GM19240 (cell line): ENCODE measurements around the gene BIVM.
"Not testable (repeated sequence)": the region's sequence is repeated elsewhere in the genome, so short reads cannot be mapped to it uniquely, and the experiment has no call there.

Experiments used
- DNase-seq: peaks from one replicate; pipeline ENCODE4 v3.0.0; 2011; ENCODE audit warnings: low spot score; ENCODE audit not compliant: insufficient read length

The BIVM gene, protein sequence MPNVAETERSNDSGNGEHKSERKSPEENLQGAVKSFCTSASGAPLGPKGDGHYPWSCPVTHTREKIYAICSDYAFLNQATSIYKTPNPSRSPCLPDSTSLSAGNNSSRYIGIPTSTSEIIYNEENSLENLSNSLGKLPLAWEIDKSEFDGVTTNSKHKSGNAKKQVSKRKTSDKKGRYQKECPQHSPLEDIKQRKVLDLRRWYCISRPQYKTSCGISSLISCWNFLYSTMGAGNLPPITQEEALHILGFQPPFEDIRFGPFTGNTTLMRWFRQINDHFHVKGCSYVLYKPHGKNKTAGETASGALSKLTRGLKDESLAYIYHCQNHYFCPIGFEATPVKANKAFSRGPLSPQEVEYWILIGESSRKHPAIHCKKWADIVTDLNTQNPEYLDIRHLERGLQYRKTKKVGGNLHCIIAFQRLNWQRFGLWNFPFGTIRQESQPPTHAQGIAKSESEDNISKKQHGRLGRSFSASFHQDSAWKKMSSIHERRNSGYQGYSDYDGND

DNA sequence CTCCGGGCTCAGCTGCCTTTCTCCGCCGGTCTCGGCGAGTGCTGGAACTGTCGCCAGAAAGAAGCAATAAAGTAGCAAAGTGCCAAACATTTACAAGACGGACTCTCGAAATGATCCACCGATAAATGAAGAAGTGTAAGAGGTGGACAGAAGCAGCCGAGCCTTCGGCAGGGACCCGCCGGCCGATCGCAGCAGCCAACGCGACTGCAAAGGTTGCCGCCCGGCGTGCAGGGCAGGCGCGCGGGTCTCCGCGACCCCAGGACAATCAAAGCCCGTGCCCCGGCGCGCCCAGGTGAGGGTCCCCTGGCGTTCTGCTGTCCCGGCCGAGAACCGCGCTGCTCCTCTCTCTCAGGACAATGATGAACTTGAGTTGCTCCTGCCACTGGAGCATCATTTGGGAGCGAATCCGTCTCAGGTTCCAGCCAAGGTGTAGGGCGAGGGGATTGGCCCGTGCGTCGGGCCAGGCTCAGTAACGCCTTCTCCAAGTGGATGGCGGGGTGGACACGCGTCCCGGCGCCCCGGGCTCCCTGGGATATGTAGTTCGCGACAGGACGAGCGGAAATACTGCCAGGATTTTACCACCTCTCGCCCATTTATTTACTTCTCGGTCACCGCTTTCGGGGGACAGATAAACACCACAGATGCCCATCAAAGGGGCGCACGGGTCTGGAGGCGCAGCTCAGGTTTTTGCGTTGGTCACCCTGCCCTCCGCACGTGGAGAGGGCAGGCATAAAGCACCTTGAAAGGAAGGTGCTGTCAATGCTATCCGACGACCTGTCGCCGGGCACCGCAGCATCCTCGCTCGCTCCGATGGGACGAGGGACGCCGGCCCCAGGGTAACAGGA lies at the start of gene BIVM, which contains the start of gene POGLUT2:
Gene BIVM, plus strand, starts transcription at position 539 of the 845 bp plus-strand sequence. CDS start 8,149 bp downstream, outside the sequence.
Gene POGLUT2, minus strand, starts transcription at position 396 of the 845 bp plus-strand sequence. Its CDS starts 306 bp downstream, at position 90.
- DNase-seq, result peak; percentile 69

DNA sequence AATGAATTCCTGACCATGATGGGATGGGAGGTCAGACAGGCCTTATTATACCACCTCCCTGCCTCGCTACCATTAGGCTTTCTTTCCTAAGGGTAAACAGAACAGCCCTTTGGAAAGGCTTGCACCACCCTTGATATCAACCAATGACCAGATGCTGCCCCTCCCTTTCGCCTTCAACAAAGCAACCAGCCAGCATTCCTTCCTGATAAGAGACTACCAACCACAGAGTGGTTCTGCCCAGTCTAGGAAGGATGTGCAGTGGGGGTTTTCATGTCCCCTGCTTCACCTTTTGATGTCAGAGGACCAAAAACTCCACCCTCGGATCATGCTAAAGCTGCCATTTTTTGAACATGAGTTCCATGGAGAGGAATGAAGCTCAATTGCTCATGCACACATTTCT lies 47.0 kb upstream of the BIVM start:
- no peak for DNase-seq

DNA sequence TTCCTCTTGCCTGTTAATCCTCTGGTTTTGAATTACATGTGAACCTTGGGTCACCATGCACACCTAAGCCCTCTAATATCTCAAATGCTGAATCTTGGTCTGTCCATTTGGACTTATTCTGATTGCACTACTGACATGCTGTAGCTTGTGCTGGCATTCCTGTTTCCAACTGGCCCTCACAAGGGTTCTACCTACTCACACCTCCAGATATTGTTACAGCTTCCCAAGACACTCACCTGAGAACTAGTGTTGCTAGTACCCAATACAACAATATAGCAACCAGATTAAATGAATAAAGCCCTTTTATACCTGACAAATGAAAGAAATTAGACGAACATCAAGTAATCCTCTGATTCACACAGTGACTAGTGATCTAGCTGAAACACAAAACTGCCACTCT lies 41.9 kb upstream of the BIVM start:
- no peak for DNase-seq

DNA sequence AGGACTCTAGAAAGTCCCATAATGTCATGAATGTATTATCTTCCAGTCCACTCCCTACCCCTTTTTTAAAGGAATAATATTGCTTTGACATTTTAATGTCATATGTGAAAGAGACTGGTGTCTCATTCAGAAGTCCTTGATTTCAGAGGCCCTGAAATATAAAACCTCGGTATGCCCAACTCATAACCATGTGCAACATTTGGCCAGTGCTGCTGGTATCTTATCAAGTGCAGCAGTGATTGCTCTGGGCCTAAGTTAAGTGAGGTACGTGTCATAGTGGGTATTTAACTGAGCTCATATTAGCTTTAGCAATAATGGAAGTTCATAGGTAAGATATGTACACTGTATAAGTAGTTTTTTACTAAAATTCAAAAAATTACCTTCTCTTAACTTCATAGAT lies 40.1 kb upstream of the BIVM start:
- no peak for DNase-seq

DNA sequence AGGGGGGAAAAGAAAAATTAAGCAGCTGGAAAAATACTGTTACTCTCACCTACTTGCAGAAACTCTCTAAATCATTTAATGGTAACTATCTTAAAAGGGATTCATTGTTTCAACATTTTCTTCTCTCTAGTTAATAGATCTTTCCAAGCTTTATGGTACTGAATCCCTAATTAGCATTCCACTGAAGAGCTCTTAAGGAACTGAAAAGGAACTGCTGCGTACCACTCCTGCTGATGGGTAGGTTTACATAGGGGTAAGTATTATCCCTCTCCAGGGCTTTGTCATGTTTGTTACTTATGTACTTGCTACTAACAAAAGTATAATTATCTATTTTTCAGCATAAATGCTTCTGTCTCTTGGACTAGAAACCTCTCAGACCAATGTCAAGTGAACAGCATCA lies 37.8 kb upstream of the BIVM start:
- no peak for DNase-seq

DNA sequence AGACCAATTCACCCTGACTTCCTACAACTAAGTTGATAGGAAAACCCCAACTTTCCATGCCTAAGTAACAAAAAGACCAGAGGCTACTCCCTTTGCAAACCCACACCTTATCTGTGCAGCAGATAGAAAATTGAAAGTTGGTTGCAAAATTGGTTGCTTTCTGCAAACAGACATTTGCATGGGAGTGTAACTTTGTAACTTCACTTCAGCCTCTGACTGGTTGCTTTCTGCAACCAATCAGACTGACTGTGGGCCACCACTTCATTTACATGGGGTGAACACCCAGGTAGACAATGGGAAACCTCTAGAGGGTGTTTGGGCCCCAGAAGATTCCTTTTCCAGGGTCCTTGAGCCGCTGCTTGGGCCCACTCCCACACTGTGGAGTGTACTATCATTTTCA lies 35.2 kb upstream of the BIVM start:
- DNase-seq, result no peak

DNA sequence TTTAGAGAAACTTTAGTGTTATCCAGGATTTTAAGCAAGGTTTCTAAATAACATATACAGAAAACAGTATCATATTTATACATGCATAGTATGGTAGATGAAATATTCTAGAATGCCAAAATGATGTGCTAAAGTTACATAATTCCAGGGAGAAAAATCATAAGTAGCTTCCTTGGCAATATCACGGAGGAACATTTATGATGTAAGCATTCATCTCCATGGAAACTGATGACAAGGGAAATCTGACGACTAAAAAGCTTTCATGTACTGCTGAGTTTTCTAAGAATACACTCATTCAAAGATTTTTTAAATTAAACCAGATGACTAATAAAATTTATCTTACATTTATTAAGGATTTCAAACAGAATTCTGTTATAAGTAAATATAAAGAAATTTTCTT lies 30.0 kb upstream of the BIVM start:
- DNase-seq, result no peak

DNA sequence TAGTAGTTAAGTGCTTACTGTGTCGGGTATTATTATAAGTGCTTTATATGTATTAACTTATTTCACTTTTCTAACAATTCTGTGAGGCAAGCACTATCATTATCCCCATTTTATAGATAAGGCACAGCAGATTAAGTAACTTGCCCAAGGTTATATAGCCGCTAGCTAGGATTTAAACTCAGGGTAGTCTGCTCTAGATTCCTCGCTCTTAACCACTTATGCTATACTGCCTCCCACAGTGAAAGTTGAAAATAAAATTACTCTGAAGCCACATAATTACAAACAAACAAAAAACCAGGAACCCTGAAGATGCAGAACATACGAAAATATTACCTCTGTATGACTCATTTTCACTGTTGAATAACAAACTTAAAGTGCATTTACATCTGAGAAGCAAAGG lies 29.2 kb upstream of the BIVM start:
- DNase-seq, result no peak

DNA sequence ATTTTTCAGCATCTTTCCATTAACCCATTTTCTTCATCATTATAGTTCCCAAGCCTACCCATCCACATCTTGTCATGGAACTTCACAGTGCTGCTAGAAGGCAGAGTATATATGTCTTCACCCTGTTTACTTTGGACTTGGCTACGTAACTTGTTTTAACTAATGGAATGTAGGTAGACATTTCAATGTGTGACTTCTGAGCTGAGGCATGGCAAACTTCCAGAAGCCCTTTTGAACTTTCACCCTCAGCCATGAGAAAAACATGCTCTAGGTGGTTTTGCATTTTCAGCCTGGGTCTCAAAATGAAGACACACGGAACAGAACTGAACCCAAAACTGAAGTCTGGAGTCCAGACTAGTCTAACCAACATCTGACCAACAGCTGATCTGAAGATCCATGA lies 28.5 kb upstream of the BIVM start:
- DNase-seq, result no peak

DNA sequence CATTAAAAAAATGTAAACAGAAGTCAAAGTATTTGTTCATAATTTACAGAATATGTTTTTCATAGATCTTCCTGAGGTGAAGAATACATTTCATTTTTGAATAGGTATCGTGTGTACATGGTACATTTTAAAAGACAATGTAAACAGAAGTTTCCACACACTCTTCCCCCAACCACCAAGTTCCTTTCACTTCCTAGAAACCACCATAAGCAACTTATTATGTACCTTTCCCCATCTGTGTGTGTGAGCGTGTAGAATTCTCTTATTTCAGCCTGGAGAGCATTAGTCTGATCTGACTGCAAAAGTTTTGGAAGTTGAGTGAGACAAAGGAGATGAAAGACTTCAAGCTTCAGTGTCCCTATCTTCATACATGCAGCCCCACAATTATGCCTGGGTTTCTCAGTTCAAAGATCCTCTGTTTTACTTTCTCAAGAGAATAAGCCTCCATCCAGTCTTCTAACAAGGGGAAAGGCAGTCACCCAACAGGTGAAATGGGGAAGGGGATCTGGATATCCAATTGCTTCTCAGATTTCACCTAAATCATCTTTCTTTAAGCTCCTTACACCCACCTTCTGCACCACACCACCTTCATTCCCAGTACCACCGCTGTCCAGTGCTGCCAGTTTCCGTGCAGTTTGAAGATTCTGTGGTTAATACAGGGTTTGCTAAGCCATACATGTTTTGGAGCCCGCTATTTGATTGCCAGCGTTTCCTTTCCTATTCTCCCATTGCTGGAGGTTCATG lies 27.4 kb upstream of the BIVM start:
- no peak for DNase-seq

DNA sequence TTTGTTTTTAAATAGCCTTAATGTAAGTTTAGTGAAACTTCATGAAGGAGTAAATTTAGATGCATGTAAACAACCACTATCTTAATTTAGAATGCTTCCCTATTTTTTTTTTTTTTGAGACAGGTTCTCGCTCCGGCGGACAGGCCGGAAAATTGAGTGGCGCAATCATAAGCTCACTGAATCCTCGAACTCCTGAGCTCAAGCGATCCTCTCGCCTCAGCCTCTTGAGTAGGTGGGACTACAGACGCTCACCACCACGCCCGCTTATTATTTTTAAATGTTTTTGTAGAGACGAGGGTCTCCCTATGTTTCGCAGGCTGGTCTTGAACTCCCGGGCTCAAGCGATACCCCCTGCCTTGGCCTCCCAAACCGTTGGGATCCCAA lies 26.9 kb upstream of the BIVM start:
- DNase-seq, result no peak

DNA sequence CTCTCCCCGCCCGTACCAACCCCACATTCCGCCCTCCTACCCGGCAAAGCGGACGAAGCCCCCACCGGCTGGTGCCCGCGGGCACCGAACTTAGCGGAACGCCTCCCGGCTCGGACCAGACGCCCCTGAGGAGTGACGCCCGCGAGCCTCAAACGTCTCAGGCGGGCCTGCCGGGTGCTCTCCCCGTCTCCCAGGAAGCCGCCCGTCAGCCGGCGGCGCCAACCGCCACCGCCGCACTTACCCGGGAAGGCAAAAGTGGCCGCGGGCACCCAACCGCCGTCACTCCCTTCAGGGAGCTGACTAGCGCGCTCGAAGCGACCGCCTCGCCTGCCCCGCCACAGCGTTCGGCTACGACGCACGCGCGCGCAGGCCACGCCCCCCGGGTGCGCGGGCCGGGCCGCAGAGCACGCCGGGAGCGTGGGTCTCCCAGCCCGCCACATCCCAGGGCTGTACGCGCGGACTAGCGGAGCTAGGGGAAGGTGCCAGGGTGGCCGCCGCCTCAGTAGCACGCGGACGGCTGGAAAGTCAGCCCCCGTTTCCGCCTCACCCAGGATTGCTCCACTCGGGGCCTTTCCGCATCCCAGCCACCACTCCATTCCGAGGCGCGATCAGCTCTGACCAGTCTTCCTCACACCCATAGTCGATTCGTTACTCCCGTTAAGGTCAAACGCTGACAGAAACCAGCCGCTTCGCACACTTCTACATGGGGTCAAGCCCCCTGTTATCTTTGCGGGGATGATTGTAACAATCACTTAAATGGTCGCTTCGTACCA lies 25.3 kb upstream of the BIVM start, which contains the start of gene TEX30:
Gene TEX30, minus strand, starts transcription at position 346 of the 773 bp plus-strand sequence. CDS start 3,760 bp downstream, outside the sequence.
- DNase-seq, result peak; percentile 64

DNA sequence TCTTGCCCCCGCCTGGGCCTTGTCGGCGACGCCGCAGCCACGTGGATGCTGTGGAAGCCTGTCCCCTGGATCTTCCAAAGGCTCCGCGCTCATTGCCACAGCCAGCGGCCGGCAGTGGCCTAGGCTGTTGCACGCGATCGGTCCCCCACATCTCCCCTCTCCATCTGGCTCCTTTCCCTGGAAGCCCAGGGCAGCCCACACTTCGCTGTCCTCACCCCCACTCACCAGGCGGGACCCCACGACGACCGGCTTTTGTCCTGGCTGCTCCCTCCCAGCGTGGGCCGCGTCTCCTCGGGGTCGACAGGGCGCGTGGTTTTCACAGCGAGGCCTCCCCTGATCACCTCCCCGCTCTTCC lies 24.7 kb upstream of the BIVM start:
- no peak for DNase-seq

DNA sequence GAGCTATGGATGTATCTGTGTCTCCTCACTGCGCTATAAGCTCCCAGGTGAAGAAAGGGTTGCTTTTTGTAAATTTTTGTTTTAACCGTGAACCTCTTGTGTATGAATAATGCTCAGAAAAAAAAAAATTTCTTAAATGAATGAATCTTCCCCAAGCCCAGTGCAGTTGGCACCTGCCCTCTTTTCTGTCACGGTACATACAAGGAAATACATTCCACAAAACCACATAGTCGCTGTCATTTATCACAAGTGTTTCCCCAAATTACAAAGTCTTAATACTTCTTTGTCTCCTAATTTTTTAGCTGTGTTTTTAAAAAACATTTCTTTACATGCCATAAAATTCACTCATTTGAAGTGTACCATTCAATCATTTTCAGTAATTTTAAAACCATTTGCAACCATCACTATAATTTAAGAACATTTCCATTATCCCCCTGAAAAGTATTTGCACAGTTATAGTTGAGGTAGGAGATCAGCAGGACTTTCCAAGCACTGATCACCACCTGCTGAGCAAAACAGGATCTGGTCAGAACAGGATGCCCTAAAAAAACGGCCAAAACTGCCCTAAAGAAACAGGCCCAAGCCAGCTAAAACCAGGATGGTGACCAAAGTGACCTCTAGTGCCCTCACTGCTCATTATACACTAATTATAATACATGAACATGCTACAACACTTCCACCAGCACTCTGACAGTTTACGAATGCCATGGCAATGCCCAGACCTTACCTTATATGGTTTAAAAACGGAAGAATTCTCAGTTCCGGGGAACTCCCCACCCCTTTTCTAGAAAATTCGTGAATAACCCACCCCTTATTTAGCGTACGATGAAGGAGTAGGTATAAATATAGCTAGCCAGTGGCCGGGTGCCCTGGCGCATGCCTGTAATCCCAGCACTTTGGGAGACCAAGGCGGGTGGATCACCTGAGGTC lies 24.1 kb upstream of the BIVM start:
- DNase-seq, result no peak

DNA sequence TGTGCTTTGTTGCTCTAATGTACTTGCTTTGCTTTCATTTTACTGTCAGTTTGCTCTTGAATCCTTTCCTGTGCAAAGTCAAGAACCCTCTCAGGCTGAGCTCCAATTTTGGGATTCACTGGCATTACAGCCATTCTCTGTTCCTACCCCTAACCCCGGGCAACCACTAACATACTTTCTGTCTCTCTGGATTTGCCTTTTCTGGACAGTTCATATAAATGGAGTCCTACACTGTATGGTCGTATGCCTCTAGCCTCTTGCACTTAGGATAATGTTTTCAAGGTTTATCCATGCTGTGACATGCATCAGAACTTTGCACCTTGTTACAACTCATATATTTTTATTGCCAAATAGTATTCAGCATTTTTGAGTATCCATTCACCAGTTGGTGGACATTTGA lies 22.6 kb upstream of the BIVM start:
- DNase-seq, result no peak

DNA sequence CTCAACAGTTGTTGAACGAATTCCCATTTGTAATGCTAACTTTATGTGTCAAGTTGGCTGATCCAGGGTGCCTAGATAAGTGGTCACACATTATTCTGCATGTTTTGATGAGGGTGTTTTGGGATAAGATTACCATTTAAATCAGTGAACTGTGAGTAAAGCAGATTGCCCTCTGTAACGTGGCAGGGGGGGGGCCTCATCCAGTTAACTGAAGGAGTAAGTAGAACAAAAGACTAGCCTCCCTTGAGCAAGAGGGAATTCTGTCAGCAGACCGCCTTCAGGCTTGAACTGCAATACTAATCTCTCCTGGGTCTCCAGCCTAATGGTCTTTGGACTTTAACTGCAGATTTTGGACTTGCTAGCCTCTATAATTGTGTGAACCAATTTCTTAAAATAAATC lies 21.2 kb upstream of the BIVM start:
- no peak for DNase-seq

DNA sequence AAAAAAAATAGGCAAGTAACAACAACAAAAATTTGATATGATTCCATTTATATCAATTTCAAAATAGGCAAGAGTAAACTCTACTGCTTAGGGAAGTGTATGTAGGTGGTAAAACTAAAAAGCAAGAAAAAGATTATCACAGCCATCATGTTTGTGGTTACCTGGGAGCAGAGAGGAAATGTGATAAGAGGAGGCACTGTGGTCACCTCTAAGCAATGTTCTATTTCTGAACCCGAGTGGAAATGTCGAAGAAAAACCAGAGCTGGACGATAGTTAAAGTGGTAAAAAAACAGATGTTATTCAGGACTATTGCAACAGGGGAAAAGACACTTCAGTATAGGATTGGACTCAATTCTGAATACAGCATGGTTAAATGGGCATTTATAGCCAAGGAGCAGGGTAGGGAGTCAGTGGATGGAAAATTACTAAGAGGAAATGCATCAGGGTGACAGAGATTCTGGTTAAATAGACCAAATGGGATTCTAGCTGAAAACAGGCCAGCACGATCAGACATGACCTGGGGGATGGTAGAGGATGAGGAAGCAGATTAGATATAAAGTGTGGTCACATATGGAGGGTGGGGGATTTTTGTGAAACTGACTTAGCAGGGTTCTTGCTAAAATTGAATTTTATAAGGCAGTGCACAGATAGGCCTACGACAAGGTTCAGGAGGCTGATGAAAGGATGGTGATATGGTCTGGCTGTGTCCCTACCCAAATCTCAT lies 19.3 kb upstream of the BIVM start:
- DNase-seq, result no peak

DNA sequence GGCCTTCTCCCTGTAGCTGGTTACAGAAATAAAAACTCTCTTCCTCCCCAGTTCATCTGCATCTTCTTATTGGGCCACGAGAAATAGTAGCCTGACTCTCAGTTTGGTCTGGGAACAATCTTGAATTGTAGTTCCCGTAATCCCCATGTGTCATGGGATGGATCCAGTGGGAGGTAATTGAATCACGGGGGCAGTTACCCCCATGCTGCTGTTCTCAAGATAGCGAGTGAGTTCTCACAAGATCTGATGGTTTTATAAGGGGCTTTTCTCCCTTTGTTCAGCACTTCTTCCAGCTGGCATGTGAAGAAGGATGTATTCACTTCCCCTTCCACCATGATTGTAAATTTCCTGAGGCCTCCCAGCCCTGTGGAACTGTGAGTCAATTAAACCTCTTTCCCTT lies 18.3 kb upstream of the BIVM start:
- DNase-seq, result not testable (repeated sequence)

DNA sequence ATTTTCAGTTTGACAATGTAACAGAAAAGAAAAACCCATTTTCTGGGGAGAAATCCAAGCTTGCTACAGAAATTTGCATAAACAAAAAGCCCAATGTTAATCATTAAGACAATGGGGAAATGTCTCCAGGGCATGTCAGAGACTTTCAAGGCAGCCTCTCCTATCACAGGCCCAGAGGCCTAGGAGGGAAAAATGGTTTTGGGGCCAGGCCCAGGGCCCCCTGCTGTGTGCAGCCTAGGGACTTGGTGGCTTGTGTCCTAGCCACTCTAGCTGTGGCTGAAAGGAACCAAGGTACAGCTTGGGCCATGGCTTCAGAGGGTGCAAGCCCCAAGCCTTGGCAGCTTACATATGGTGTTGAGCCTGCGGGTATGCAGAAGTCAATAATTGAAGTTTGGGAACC lies 17.3 kb upstream of the BIVM start:
- DNase-seq, result no peak
